ENCODE results near the gene HSPA12B.

The HSPA12B gene

GRCh38 chr20:3768342-3769130, 36.1 kb downstream of the HSPA12B start:
- H3K36me3 Mint-ChIP-seq (ENCODE audit: low read depth), result no peaks in the 10 kb centered on the region
- H3K9me3 Mint-ChIP-seq, result no peaks in the 10 kb centered on the region
- H3K27ac Mint-ChIP-seq, result peak overlapping the region; percentile 92
- H3K4me1 Mint-ChIP-seq (ENCODE audit: low read depth), result peaks cover 31% of the 10 kb centered on the region
- H3K27me3 Mint-ChIP-seq, result no peaks in the 10 kb centered on the region
- H3K4me3 Mint-ChIP-seq, result peak overlapping the region; percentile 87

GRCh38 chr20:3771552-3772058, 39.1 kb downstream of the HSPA12B start:
- Mint-ChIP-seq H3K4me3 (no peak overlapping the region), H3K27me3 (no peaks in the 10 kb centered on the region), H3K9me3 (no peaks in the 10 kb centered on the region), H3K4me1 (ENCODE audit: low read depth) (peaks cover 20% of the 10 kb centered on the region), H3K27ac (no peak overlapping the region), H3K36me3 (ENCODE audit: low read depth) (no peaks in the 10 kb centered on the region)

GRCh38 chr20:3775457-3776108, 43.1 kb downstream of the HSPA12B start:
- no peaks in the 10 kb centered on the region for H3K36me3 Mint-ChIP-seq (ENCODE audit: low read depth)
- H3K27me3 Mint-ChIP-seq, result peaks cover 8% of the 10 kb centered on the region

GRCh38 chr20:3777381-3777715, 44.9 kb downstream of the HSPA12B start:
- H3K4me3 Mint-ChIP-seq, result peak overlapping the region; percentile 75
- peaks cover 8% of the 10 kb centered on the region for H3K27me3 Mint-ChIP-seq
- H3K36me3 Mint-ChIP-seq (ENCODE audit: low read depth), result no peaks in the 10 kb centered on the region
- peaks cover 33% of the 10 kb centered on the region for H3K4me1 Mint-ChIP-seq (ENCODE audit: low read depth)
- no peak overlapping the region for H3K27ac Mint-ChIP-seq
- H3K9me3 Mint-ChIP-seq, result no peaks in the 10 kb centered on the region

More at GRCh38 chr20:3775457-3776108, 43.1 kb downstream of the HSPA12B start:
- Mint-ChIP-seq H3K9me3 (no peaks in the 10 kb centered on the region), H3K27ac (no peak overlapping the region), H3K4me3 (no peak overlapping the region), H3K4me1 (ENCODE audit: low read depth) (peaks cover 18% of the 10 kb centered on the region)

GRCh38 chr20:3777716-3778629, 45.5 kb downstream of the HSPA12B start:
- peak overlapping the region; percentile 75 for H3K4me3 Mint-ChIP-seq
- H3K27ac Mint-ChIP-seq, result no peak overlapping the region
- peaks cover 8% of the 10 kb centered on the region for H3K27me3 Mint-ChIP-seq
- H3K9me3 Mint-ChIP-seq, result no peaks in the 10 kb centered on the region
- H3K36me3 Mint-ChIP-seq (ENCODE audit: low read depth), result no peaks in the 10 kb centered on the region
- H3K4me1 Mint-ChIP-seq (ENCODE audit: low read depth), result peaks cover 33% of the 10 kb centered on the region

GRCh38 chr20:3778976-3779375, 46.5 kb downstream of the HSPA12B start:
- peaks cover 8% of the 10 kb centered on the region for H3K27me3 Mint-ChIP-seq
- no peaks in the 10 kb centered on the region for H3K9me3 Mint-ChIP-seq
- no peak overlapping the region for H3K4me3 Mint-ChIP-seq
- H3K36me3 Mint-ChIP-seq (ENCODE audit: low read depth), result no peaks in the 10 kb centered on the region
- peaks cover 39% of the 10 kb centered on the region for H3K4me1 Mint-ChIP-seq (ENCODE audit: low read depth)
- no peak overlapping the region for H3K27ac Mint-ChIP-seq

GRCh38 chr20:3781153-3781910, 48.8 kb downstream of the HSPA12B start, which contains the start of gene SPEF1:
TSS of gene SPEF1 (minus strand) at chr20:3781448. CDS start at chr20:3781287, 161 bp downstream.
- H3K4me1 Mint-ChIP-seq (ENCODE audit: low read depth), result peaks cover 49% of the 10 kb centered on the region
- peak within 1 kb of the TSS; percentile 69 for H3K4me3 Mint-ChIP-seq
- H3K36me3 Mint-ChIP-seq (ENCODE audit: low read depth), result peaks cover 6% of the 10 kb centered on the region
- no peak within 1 kb of the TSS for H3K27ac Mint-ChIP-seq
- no peaks in the 10 kb centered on the region for H3K9me3 Mint-ChIP-seq
- H3K27me3 Mint-ChIP-seq, result peaks cover 8% of the 10 kb centered on the region

GRCh38 chr20:3782597-3782996, 50.1 kb downstream of the HSPA12B start:
- H3K27ac Mint-ChIP-seq, result peak overlapping the region; percentile 61
- H3K4me3 Mint-ChIP-seq, result no peak overlapping the region
- no peaks in the 10 kb centered on the region for H3K9me3 Mint-ChIP-seq
- peaks cover 8% of the 10 kb centered on the region for H3K27me3 Mint-ChIP-seq
- peaks cover 45% of the 10 kb centered on the region for H3K4me1 Mint-ChIP-seq (ENCODE audit: low read depth)
- peaks cover 6% of the 10 kb centered on the region for H3K36me3 Mint-ChIP-seq (ENCODE audit: low read depth)

GRCh38 chr20:3783068-3783489, 50.6 kb downstream of the HSPA12B start:
- Mint-ChIP-seq H3K4me1 (ENCODE audit: low read depth) (peaks cover 44% of the 10 kb centered on the region), H3K4me3 (no peak overlapping the region), H3K36me3 (ENCODE audit: low read depth) (peaks cover 6% of the 10 kb centered on the region), H3K9me3 (no peaks in the 10 kb centered on the region), H3K27me3 (peaks cover 8% of the 10 kb centered on the region), H3K27ac (peak overlapping the region; percentile 61)

- H3K4me3 Mint-ChIP-seq, result no peak overlapping the region
- H3K27ac Mint-ChIP-seq, result no peak overlapping the region
- peaks cover 46% of the 10 kb centered on the region for H3K4me1 Mint-ChIP-seq (ENCODE audit: low read depth)
- H3K27me3 Mint-ChIP-seq, result peaks cover 8% of the 10 kb centered on the region
- H3K36me3 Mint-ChIP-seq (ENCODE audit: low read depth), result peaks cover 6% of the 10 kb centered on the region
- no peaks in the 10 kb centered on the region for H3K9me3 Mint-ChIP-seq
Observed at GRCh38 chr20:3783511-3784195, 51.2 kb downstream of the HSPA12B start.

- Mint-ChIP-seq H3K4me1 (ENCODE audit: low read depth) (peaks cover 49% of the 10 kb centered on the region), H3K27ac (peak overlapping the region; percentile 11)
Observed at GRCh38 chr20:3784216-3784853, 51.9 kb downstream of the HSPA12B start.

GRCh38 chr20:3784863-3785239, 52.4 kb downstream of the HSPA12B start:
- no peaks in the 10 kb centered on the region for H3K9me3 Mint-ChIP-seq
- peak overlapping the region; percentile 63 for H3K4me3 Mint-ChIP-seq
- peaks cover 49% of the 10 kb centered on the region for H3K4me1 Mint-ChIP-seq (ENCODE audit: low read depth)
- peak overlapping the region; percentile 11 for H3K27ac Mint-ChIP-seq
- H3K27me3 Mint-ChIP-seq, result no peaks in the 10 kb centered on the region
- H3K36me3 Mint-ChIP-seq (ENCODE audit: low read depth), result peaks cover 6% of the 10 kb centered on the region

More at GRCh38 chr20:3784216-3784853, 51.9 kb downstream of the HSPA12B start:
- Mint-ChIP-seq H3K36me3 (ENCODE audit: low read depth) (peaks cover 6% of the 10 kb centered on the region), H3K9me3 (no peaks in the 10 kb centered on the region), H3K27me3 (peaks cover 4% of the 10 kb centered on the region), H3K4me3 (peak overlapping the region; percentile 63)
